ENCODE results near the gene OR4D10.

Gene OR4D10

DNA sequence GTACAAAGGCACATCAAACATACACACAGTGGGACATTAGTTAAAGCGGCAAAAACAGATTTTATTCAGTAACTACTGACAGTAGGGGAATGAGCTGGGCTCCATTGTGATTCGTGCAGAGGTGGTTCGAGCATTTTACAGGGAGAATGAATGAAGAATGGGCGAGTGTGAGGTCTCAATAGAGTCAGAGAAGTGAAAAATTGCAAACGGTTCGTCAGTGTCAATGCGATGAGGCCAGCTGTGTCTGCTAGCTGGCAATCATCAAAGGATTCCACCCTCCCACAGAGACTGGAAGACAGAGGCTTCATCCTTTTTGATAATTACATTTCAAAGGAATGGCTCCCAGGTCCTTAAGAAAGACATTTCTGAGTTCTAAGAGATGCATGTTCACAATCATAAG lies 55.6 kb downstream of the OR4D10 start:
- no peak for DNase-seq (ENCODE audit: low read depth)
